ENCODE measurements around the gene INS. TPM values are rescaled to one million over a fixed set of nuclear protein-coding genes. Genes with fewer than 3 reads are reported as not detected.

The INS gene
- total and polyA plus RNA-seq, 2 of the 8 experiments (the other 6 are each of a cell fraction or from before 2014, with no cell fraction given): not detected

DNA sequence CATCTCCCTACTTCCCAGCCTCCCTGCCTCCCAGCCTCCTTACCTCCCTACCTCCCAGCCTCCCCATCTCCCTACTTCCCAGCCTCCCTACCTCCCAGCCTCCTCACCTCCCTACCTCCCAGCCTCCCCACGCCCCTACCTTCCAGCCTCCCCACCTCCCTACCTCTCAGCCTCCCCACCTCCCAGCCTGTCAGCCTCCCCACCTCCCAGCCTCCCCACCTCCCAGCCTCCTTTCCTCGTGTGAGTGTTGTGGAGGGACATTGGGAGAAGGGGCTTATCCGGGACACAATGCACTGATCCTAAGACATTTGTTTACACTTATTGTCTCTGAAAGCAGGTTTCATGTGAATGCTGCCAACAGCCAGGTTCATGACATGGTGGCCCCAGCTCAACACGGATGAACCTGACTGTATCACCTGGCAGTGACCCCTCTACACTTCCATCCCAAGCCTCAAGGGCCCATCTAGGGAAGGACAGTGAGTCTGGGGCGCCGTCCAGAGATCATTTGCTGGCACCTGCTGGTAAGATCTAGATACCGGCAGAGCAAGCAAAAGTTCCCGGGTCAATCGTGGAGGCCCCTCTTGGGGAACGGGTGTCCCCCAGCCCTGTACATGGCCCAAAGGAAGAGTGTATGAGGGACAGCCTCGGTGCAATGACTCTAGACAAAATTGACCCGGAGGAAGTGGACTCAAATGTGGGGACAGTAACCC, 45.1 kb upstream of the INS start (continued):
- TF ChIP-seq GTF2F1 (IDR thresholded peaks at IDR 0.05; ENCODE audit: borderline replicate concordance, low read depth, low read length): no peak
- no peak for TF ChIP-seq SIN3A (conservative IDR thresholded peaks at IDR 0.05 in 1 of 2, IDR thresholded peaks at IDR 0.05 in 1 of 2; ENCODE audit: low read depth in 1 of 2, low read length in 2 of 2)
- TF ChIP-seq BCL11A (IDR thresholded peaks at IDR 0.05; ENCODE audit: low read depth in 2 of 2, low read length in 2 of 2): no peak
- no peak for TF ChIP-seq HDAC6 (IDR thresholded peaks at IDR 0.05; ENCODE audit: low read depth, low read length)
- TF ChIP-seq, protein P1, sequence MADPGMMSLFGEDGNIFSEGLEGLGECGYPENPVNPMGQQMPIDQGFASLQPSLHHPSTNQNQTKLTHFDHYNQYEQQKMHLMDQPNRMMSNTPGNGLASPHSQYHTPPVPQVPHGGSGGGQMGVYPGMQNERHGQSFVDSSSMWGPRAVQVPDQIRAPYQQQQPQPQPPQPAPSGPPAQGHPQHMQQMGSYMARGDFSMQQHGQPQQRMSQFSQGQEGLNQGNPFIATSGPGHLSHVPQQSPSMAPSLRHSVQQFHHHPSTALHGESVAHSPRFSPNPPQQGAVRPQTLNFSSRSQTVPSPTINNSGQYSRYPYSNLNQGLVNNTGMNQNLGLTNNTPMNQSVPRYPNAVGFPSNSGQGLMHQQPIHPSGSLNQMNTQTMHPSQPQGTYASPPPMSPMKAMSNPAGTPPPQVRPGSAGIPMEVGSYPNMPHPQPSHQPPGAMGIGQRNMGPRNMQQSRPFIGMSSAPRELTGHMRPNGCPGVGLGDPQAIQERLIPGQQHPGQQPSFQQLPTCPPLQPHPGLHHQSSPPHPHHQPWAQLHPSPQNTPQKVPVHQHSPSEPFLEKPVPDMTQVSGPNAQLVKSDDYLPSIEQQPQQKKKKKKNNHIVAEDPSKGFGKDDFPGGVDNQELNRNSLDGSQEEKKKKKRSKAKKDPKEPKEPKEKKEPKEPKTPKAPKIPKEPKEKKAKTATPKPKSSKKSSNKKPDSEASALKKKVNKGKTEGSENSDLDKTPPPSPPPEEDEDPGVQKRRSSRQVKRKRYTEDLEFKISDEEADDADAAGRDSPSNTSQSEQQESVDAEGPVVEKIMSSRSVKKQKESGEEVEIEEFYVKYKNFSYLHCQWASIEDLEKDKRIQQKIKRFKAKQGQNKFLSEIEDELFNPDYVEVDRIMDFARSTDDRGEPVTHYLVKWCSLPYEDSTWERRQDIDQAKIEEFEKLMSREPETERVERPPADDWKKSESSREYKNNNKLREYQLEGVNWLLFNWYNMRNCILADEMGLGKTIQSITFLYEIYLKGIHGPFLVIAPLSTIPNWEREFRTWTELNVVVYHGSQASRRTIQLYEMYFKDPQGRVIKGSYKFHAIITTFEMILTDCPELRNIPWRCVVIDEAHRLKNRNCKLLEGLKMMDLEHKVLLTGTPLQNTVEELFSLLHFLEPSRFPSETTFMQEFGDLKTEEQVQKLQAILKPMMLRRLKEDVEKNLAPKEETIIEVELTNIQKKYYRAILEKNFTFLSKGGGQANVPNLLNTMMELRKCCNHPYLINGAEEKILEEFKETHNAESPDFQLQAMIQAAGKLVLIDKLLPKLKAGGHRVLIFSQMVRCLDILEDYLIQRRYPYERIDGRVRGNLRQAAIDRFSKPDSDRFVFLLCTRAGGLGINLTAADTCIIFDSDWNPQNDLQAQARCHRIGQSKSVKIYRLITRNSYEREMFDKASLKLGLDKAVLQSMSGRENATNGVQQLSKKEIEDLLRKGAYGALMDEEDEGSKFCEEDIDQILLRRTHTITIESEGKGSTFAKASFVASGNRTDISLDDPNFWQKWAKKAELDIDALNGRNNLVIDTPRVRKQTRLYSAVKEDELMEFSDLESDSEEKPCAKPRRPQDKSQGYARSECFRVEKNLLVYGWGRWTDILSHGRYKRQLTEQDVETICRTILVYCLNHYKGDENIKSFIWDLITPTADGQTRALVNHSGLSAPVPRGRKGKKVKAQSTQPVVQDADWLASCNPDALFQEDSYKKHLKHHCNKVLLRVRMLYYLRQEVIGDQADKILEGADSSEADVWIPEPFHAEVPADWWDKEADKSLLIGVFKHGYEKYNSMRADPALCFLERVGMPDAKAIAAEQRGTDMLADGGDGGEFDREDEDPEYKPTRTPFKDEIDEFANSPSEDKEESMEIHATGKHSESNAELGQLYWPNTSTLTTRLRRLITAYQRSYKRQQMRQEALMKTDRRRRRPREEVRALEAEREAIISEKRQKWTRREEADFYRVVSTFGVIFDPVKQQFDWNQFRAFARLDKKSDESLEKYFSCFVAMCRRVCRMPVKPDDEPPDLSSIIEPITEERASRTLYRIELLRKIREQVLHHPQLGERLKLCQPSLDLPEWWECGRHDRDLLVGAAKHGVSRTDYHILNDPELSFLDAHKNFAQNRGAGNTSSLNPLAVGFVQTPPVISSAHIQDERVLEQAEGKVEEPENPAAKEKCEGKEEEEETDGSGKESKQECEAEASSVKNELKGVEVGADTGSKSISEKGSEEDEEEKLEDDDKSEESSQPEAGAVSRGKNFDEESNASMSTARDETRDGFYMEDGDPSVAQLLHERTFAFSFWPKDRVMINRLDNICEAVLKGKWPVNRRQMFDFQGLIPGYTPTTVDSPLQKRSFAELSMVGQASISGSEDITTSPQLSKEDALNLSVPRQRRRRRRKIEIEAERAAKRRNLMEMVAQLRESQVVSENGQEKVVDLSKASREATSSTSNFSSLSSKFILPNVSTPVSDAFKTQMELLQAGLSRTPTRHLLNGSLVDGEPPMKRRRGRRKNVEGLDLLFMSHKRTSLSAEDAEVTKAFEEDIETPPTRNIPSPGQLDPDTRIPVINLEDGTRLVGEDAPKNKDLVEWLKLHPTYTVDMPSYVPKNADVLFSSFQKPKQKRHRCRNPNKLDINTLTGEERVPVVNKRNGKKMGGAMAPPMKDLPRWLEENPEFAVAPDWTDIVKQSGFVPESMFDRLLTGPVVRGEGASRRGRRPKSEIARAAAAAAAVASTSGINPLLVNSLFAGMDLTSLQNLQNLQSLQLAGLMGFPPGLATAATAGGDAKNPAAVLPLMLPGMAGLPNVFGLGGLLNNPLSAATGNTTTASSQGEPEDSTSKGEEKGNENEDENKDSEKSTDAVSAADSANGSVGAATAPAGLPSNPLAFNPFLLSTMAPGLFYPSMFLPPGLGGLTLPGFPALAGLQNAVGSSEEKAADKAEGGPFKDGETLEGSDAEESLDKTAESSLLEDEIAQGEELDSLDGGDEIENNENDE (IDR thresholded peaks at IDR 0.05; ENCODE audit: insufficient replicate concordance, low read length): no peak

Measured in H1 (cell line).